SK-N-MC (cell line): ENCODE results near the gene SLC6A7.

Experiments
- EZH2 ChIP-seq: fragments of 200-600 bp; sonication (generic); IDR thresholded peaks from one replicate; pipeline ENCODE4 v1.6.1; 2017; ENCODE audit warnings: antibody characterized with exemption
- POLR2AphosphoS5 ChIP-seq: IDR thresholded peaks from 2 replicates; pipeline ENCODE4 v1.6.1; 2012; ENCODE audit warnings: mild to moderate bottlenecking, low read depth, low read length, borderline replicate concordance

- TF ChIP-seq POLR2AphosphoS5 (no peak), EZH2 (no peak)
Measured at GRCh38 chr5:150203832-150204589, 14.1 kb downstream of the SLC6A7 start.
